HG03135 (cell line): ENCODE data around the gene COL4A1.

Experiments used
- ATAC-seq: cut with Tn5 transposase; IDR thresholded peaks from one replicate; pipeline ENCODE4 v1.9.1; 2021; ENCODE audit warnings: mild to moderate bottlenecking, moderate library complexity; ENCODE audit not compliant: unreplicated experiment

Gene COL4A1

DNA sequence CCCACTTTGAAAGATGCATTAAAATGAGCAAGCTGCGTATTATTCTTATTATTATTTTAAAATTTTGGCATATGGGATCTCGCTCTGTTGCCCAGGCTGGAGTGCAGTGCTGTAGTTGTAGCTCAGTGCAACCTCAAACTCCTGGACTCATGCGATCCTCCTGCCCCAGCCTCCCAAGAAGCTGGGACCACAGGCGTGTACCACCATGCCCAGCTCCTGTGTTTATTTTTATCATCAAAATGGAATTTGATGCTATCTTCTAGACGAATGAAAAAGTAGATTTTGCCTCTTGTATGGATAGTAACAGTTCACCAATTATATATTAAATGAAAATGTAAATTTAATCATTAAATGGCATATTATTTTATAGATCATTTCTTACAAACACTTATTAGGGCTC lies 43.6 kb downstream of the COL4A1 start:
- ATAC-seq: no peak

DNA sequence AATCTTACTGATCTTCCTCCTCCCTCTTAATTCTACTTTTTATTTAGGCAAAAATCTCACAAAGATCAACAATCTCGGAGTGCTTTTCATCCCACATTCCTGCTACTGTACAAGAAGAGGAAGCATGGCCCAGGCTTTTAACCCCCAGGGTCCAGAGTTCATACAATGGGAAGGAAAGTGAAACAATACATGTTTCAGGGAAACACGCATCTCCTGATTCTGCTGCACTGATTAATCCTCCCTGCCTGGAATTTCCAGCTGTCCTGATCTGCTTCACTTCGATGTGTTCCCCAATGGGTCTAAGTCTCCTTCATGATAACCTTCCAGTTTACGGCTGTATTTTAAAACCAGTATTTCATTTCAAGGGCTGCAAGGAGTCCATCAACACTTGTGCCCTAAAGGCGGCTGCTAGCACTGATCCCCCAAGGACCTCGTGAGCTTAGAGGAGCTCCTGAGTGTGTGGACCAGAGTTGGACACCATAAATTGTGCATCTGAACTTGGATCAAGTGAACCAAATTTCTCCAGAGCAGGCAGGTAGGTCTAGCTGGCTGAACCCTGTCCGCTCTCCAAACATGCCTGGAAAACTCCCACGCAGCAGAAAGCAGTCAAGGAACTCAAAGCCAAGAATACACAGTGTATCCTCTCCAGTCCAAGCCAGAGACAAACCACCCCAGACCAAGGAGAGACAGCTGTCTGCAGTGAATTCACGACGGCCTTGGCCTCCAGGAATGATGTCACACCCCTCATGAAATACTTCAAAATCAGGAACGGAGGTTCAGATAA lies 44.3 kb downstream of the COL4A1 start:
- no peak for ATAC-seq

DNA sequence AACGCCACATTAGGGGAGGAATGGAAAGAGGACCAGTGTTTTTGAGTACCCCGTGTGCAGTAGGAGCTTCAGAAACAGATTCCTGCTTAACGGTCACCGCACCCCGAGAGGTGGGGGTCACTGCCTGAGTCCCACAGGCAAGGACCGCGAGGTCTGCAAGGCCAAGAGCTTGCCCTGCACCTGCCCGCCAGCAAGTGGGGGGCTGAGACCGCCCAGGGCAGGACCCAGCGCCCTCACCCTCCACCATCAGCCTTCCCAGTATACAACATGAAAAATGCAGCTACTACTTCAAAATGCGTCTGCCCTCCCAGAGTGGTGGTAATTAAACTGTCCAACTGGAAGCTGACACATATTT lies 44.9 kb downstream of the COL4A1 start:
- ATAC-seq: no peak

DNA sequence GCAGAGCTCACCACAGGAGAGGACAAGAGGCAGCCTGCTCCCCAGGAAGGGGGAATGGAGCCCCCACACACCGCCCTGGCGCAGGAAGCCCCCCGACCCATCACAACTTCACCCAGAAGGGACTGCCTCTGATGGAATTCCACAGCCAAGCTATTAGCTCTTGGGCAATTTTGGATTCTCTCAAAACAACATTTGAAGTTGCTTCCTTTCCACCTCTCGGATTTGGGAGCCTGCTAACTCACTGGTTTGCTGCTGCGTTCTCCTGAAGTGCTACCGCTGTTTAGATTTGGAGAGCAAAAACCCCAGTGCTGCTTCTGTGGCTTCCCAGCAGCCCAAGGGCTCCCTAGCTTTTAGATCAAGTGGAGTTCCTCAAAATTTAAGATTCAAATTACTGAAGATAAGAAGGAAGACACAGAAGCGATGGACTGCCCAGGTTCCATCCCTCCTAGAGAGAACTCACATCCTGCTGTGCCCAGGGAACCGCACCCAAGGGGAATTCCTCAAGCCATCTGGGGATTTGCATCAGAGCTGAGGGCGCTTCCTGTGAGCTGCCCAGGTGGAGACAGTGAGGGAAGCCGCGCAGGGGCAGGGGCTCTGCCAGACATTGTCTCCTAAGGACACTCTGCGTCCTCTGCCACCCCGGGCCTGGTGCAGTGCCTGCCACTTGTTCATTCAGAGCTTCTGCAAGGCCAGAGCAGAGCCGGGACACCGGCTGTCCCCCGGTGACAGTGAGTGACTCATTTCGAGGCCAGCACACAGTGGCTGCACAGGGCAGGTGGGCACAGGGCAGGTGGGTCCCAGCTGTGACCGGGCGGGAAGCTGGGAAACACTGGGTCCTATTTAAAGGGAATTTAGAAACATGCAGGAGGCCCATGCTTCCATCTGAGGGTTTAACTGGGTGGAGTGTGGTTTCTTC lies 45.5 kb downstream of the COL4A1 start:
- no peak for ATAC-seq

DNA sequence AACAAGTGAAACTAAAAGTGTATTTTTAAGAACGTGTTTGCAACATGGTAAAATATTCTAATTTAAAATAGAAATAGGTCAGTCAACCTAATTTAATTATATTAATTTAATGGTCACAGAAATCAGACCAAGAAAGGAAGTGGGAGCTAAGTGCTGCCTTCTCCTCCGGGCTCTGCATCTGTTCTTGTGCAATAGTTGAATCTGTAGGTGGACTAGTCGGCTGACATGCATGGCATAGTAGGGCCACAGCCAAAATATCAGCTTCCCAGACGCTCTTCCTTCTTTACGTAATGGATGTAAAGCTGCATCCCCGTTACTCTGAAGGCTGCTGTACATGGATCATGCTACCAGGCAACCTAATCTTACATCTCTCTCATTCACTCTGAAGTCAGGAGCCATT lies 47.3 kb downstream of the COL4A1 start:
- ATAC-seq: no peak

DNA sequence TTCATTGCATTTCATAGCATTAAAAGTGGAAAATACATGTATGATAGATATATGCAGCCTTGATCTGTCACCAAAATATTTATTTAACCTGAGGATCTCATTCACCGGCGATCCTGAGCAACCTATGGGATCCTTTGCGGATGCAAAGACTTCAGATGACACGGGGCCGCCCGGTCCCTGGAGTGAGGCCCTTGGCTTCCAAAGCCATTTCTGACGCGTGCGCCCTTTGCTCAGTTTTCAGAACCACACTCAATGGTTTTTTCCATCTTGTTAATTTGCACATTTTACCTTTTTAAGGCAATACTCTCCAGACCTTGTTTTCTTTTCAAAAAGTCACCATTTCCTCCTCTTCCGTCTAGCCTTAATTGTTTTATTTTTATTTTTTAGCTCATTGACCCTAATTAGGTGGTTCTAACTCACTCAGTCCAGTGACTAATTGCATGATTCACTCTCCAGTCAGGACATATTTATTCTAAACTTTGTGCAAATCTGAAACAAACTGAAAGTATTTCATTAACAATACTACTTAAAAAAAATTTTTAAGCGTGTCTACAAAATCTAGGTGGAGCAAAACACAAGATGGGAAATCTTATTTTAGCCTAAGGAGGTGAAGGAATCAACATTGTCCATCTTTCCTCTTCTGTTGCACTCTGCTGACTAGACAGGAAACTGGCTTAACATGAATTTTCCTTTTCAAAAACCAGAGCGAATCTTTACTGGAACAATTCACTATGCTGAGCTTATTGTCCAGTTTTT lies 47.9 kb downstream of the COL4A1 start:
- no peak for ATAC-seq

DNA sequence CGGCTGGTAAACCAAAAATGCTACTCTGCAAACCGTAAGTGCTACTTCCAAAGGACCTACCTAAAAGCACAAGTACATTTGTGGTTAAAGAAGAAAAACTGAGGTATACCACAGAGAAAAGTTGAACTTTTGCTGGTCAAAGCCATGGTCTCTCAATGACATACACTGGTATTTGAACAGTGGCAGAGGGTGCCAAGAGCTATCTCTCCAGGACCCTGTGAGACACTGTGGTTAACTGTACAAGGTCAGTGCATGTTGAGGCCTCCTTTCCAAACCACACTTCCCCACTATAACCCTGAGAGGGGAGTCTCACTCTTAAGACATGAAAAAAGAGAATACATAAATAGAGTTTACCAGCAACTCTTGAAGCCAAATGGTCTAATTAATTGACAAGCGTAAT lies 49.5 kb downstream of the COL4A1 start:
- ATAC-seq: no peak

DNA sequence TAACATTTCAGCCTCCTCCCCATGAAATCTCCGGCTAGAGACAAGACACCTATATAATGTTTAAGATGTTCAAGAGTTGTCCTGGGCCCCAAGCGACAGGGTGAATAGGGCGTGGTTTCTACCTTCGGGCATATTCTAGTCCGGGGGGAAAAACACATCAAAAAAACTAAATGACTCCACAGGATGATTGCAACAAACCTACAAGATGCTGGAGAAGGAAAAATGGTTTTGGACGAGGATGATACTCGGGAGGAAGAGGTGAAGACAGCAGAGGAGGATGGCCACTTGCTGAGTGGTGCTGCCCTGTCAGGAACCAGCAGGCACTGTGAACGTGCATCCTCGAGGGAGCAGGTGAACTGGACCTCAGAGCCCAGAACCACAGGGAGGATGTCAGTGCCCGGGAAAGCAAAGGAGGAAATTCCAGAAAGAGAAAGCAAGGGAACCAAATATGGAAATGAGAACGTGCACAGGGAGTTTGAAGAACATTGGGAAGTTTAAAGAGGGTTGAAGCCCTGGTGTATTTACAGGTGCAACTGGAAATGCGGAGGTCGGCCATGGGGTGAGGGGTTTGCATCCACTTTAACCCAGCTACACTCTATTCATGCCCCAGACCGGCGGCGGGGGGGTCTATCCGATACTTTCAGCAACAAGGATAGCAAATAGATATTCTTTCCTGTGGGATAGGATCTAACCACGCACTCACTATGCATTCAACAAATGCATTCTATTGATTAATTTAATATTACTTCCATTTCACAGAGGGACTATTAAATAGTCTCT lies 50.6 kb downstream of the COL4A1 start:
- ATAC-seq: no peak

DNA sequence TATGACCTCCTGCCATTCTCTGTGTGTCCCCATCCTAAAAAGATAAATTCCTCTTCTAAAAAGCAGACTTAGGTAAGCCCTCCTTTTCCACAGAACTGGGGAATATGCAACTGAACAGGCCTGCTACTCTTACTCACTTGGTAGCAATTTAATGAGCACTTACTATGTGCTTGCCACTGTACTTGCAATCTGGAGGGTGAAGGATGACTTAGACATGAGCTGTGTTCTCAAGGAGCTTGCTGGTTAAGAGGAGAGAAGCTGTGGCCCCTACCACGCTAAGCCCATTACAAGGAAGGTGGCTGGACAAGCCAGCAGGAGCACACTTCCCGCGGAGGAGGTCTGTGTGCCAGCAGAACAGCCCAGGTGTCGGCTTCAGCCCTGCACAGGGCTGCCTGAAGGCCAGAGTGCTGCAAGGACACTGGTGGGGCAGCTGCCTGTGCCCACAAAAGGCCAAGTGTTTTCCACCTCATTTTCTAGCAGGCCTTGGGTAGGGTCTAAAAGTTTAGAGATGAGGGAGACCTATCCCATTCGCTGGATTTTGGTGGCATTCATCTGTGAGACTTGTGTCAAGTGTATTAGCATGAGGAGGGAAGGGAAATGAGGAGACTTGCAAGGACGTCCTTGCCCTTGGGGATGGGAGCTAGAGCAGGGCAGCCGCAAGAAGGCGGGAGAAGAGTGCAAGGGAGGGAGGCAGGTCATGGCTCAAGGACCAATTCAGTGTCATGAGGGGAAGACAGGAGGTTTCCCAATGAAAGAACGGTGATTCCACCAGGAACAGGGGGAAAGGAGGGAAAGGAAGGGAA lies 52.0 kb downstream of the COL4A1 start:
- no peak for ATAC-seq

DNA sequence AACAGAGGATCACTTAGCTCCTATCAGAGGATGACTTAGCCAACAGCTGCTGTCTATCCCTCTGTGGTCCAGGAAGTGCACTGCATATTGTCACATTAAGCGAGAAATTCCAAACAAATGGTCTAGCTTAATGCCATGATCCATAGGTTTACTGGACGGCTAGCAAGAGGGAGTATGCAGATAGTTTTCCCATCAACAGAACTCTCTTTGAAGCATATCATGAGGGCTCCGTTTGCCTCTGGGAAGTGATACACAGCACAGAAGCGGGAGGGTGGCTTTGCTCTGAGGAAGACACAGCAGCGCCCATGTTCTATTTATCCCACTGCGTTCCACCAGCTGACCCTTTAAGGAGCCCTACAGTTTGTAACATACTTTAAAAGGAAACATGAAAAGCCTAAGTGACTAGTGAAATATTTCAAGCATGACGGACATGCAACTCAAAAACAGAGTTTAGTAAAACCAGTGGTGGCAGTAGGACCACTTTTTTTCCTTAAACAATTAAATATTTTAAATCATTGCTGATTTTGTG lies 52.7 kb downstream of the COL4A1 start:
- no peak for ATAC-seq

DNA sequence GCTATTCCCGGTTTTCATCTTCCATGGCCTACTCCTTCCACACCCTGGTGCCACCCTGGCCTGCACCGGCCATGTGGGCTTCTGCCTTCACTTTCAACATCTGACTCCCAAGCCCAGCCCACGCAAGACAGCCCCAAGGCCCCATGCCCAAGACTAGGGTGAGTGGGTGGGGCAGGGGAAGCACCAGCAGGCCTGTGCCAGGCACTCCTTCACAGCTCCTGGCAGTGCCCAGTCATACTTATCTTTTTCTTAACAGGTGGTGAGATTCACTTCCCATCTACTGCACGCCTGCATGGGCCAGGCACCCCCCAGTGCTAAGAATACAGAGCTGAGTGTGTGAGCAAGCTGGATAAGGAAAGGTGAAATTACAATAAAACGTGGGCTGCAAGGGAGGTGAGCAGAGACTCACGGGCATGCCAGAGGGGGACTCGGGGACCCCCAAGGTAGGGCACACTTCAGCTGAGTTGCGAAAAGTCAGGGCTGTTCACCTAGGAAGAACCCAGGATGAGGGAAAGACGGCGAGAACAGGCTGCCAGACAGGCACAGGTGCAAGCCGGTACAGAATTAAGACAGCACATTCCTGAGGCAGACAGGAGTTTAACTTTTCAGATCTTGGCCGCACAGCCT lies 55.7 kb downstream of the COL4A1 start:
- ATAC-seq: no peak

DNA sequence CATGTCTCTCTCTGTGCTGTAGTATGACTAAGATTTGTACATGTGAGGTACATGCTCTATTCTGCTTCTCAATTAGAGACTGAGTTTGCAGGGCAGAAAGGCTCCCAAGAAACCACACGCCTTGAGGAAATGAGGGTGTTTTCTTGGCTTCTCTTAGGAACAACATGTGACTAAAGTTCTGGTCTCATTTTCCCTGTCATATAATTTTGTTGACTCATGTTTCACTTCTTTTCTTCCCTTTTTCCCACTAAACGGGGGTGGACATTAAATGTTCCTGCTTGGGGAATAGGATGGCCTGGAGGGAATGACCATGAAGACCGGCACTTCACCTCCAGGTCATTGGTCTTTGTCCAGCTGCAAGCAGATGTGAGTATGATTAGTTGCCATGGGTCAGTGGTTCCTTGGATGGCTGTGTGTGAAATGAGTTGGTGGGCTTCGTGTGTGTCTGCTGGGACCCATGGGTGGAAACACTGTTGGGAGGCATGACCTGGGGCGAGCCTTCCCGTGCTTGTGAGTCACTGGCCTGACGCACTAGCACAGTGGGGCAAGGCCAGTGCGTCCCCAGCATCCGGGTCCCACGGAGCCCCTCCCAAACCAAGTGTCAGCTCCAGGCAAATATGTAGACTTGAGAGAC lies 56.6 kb downstream of the COL4A1 start:
- ATAC-seq: no peak

DNA sequence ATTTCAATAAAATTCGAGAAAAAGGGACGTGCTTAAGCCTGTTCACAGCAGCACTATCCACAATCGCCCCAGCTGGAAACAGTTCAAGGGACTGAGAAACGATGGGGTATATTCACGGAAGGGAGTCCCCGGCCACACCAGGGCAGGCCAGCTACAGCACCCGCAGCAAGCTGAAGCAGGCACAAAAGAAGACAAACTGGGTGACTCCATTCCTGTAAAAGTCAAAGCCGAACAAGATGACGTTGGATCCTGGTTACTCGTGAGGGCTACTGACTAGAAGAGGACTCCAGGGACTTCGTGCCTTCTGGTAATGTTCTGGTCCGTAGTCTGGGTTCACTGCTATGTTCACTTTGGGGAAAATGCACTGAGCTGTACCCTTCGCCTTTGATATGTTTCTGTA lies 57.6 kb downstream of the COL4A1 start:
- ATAC-seq: no peak

DNA sequence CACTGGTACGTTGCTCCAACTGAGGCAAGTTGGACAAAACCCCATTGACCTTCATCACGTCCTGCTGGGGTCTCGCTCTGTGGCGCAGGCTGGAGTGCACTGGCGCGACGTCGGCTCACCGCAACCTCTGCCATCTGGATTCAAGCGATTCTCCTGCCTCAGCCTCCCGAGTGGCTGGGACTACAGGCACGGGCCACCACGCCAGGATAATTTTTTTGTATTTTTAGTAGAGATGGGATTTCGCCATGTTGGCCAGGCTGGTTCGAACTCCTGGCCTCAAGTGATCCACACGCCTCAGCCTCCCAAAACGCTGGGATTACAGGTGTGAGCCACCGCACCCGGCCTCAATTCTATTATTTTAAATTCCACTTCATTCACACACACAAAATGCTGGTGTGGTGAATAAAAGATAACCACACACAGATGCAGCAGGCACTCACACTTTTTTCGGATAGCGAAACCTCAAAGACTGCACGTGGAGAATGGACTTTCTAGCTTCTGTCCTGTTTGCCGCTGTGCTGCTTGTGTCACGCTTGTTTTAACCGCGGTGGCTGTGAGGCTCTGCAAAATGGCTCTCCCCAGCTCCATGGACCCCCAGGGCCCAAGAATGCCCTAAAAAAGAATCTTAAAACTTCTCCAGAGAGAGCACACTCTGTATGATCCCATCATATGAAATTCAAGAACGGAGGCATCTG lies 58.4 kb downstream of the COL4A1 start:
- no peak for ATAC-seq

DNA sequence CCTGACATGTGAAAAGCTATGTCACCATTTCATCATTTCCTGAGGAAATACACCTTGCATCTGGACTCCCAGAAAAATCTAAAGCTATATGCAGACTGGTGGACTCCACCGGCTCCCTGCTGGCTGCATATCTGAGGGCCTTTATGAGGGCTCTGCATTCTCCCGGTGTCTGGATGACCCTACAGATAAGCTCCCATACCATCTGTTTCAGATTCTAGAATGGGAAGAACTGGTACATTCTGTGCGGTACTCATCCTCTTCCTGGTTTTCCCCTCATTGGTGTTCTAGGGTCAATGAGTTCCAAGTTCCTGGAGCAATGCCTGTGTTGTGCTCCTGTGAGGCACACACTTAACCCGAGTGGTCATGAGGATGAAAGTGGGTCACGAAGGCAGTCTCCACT lies 60.4 kb downstream of the COL4A1 start:
- no peak for ATAC-seq

DNA sequence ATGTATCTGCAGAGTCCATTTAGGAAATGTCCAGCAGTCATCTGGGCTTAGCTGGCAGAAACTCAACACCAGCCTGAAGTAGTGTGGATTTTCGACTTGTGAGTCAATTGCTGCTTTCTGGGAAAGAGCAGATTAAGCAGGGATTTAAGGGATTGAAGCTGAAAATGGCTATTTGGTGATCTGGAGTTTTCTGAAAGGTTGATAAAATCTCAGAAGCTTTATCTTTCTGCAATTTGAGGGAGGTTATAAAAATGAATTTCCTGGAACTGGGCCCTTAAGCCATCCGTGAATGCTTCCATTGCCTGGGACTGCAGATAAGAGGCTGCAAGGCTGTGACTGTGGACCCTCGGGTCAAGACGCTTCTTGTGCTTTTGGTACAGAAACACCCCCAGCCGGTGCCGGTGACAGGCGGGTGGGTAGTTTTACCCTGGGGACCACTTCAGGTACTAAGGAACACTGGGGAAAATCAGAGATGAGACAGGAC lies 61.5 kb downstream of the COL4A1 start:
- ATAC-seq: no peak

DNA sequence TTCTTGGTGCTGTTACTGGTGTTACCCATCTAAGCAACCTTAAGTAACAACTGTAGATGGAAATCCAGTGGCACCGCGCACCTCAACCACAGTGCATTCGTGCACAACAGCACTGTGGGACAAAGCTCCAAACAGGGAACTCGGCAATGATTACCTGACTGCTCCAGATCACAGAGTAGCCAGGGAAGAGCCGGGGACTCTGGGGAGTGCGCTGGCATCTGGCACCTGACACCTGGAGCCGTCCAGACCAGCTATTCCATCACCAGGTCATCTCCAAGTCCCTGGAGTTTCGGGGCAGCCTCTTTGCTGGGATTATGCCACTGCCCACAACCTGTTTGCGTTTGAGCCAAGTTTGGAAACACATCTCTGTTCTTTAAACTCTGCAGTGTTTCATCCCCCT lies 62.0 kb downstream of the COL4A1 start:
- ATAC-seq: no peak
